Endothelial cell of umbilical vein (primary cell): Measurements from ENCODE around the gene MAML2. TPM values are rescaled to one million over a fixed set of nuclear protein-coding genes. Genes with fewer than 3 reads are reported as not detected.

Experiments used
- BruUV-seq: library from RNA; stranded (reverse); fragments of 400-500 nt; replicated peaks from 2 replicates; lab custom pipeline; 2021; lab: Mats Ljungman, UMichigan
- CTCF ChIA-PET: fragments of 300-600, 350-600 bp; sonication (Branson Sonifier 250); formaldehyde crosslinking; loops from one replicate; lab custom pipeline; 2021; ENCODE audit warnings: antibody characterized with exemption, inconsistent platforms; lab: Charles Lee
- POLR2A ChIA-PET: fragments of 300-600, 350-600 bp; sonication (Branson Sonifier 250); formaldehyde crosslinking; loops from one replicate; lab custom pipeline; 2021; ENCODE audit warnings: antibody characterized with exemption, inconsistent platforms; lab: Charles Lee
- DNase-seq: peaks from one replicate; pipeline ENCODE4 v3.0.0-alpha.2; 2011; ENCODE audit warnings: low read depth, low spot score
- FAIRE-seq: peaks from 2 replicates; lab custom pipeline; 2011; peaks lifted over from hg19 to GRCh38; lab: Jason Lieb, UNC
- H2AFZ ChIP-seq: 2 replicates; pipeline ENCODE4 v1.6.0; 2012; ENCODE audit warnings: low read depth, low read length, control low read depth, inconsistent platforms
- H3K27ac ChIP-seq: 2 replicates; pipeline ENCODE4 v1.5.1; 2011; ENCODE audit warnings: low read depth, mild to moderate bottlenecking, control low read depth, low read length, moderate library complexity; ENCODE audit not compliant: insufficient read depth
- H3K27me3 ChIP-seq, 2 experiments: 2 replicates each; pipeline versions ENCODE4 v1.6.0 to v1.6.1; 2011; ENCODE audit warnings: low read length in 2 of 2, mixed read lengths in 1 of 2; ENCODE audit not compliant: control insufficient read depth in 2 of 2, insufficient read depth in 2 of 2
- H3K36me3 ChIP-seq, 2 experiments: 2 replicates in 1 of 2; 3 replicates in 1 of 2; pipeline ENCODE4 v1.5.1; 2011; ENCODE audit warnings: low read length in 2 of 2, mild to moderate bottlenecking in 1 of 2, moderate library complexity in 1 of 2; ENCODE audit not compliant: control insufficient read depth in 2 of 2, insufficient read depth in 2 of 2; ENCODE audit errors: extremely low read depth in 1 of 2
- H3K4me1 ChIP-seq: 3 replicates; pipeline ENCODE4 v1.5.1; 2011; ENCODE audit warnings: mild to moderate bottlenecking, low read length; ENCODE audit not compliant: control insufficient read depth, insufficient read depth; ENCODE audit errors: extremely low read depth
- H3K4me2 ChIP-seq: 2 replicates; pipeline ENCODE4 v1.6.1; 2011; ENCODE audit warnings: low read length, control low read depth, mixed read lengths; ENCODE audit not compliant: insufficient read depth
- H3K4me3 ChIP-seq, 3 experiments: fragments of 200-600 bp in 1 of 3; sonication (generic), shearing (Covaris generic) in 1 of 3; replicated peaks in 1 of 3; 2 replicates each; pipeline ENCODE4 v1.5.1; 2011 to 2016; ENCODE audit warnings: control low read depth in 3 of 3, low read length in 3 of 3, mild to moderate bottlenecking in 2 of 3, inconsistent platforms in 1 of 3, low read depth in 1 of 3, moderate library complexity in 1 of 3; ENCODE audit not compliant: insufficient read depth in 1 of 3
- H3K79me2 ChIP-seq: 2 replicates; pipeline ENCODE4 v1.6.0; 2012; ENCODE audit warnings: low read length, inconsistent platforms; ENCODE audit not compliant: control insufficient read depth, insufficient read depth
- H3K9ac ChIP-seq: replicated peaks from 2 replicates; pipeline ENCODE3; 2011; ENCODE audit warnings: low read length, control low read depth; ENCODE audit not compliant: insufficient read depth; ENCODE audit errors: extremely low read depth
- H3K9me1 ChIP-seq: replicated peaks from 3 replicates; pipeline ENCODE4 v1.6.0; 2011; ENCODE audit warnings: mild to moderate bottlenecking, low read length; ENCODE audit not compliant: control insufficient read depth, insufficient read depth; ENCODE audit errors: extremely low read depth
- H3K9me3 ChIP-seq: replicated peaks from 2 replicates; pipeline ENCODE4 v1.5.1; 2012; ENCODE audit warnings: low read length, inconsistent platforms; ENCODE audit not compliant: control insufficient read depth, insufficient read depth
- H4K20me1 ChIP-seq: replicated peaks from 2 replicates; pipeline ENCODE3; 2011; ENCODE audit warnings: mild to moderate bottlenecking, low read length; ENCODE audit not compliant: control insufficient read depth, insufficient read depth; ENCODE audit errors: extremely low read depth
- EZH2 ChIP-seq: IDR thresholded peaks from 2 replicates; pipeline ENCODE4 v1.6.1; 2012; ENCODE audit warnings: borderline replicate concordance, low read depth, mild to moderate bottlenecking, moderate library complexity, low read length, inconsistent platforms; ENCODE audit not compliant: severe bottlenecking
- FOS ChIP-seq: IDR thresholded peaks from 2 replicates; pipeline ENCODE4 v1.6.1; 2011; ENCODE audit warnings: mild to moderate bottlenecking, low read length, moderate library complexity, borderline replicate concordance; ENCODE audit not compliant: insufficient read depth
- GATA2 ChIP-seq: IDR thresholded peaks from 2 replicates; pipeline ENCODE4 v1.7.0; 2011; ENCODE audit warnings: low read depth, mild to moderate bottlenecking, moderate library complexity, mixed read lengths, low read length; ENCODE audit not compliant: insufficient read length, insufficient read depth
- JUN ChIP-seq: IDR thresholded peaks from 2 replicates; pipeline ENCODE4 v1.6.1; 2011; ENCODE audit warnings: borderline replicate concordance, low read depth; ENCODE audit not compliant: insufficient read length, insufficient read depth
- MYC ChIP-seq: IDR thresholded peaks from one replicate; pipeline ENCODE4 v1.6.1; 2011; ENCODE audit warnings: mild to moderate bottlenecking, low read depth, low read length
- POLR2A ChIP-seq: IDR thresholded peaks from 2 replicates; pipeline ENCODE4 v1.6.1; 2012; ENCODE audit warnings: low read depth, mild to moderate bottlenecking, control low read depth, low read length
- POLR2AphosphoS5 ChIP-seq: IDR thresholded peaks from 2 replicates; pipeline ENCODE4 v1.6.1; 2012; ENCODE audit warnings: low read depth, mild to moderate bottlenecking, control low read depth, low read length, moderate library complexity; ENCODE audit not compliant: insufficient read depth
- dilution Hi-C: fragments of 300-500 bp; cut with MboI; formaldehyde crosslinking; loops from one replicate; pipeline ENCODE4 v1.15.0; 2019; ENCODE audit warnings: low sequenced_read_pairs; ENCODE audit not compliant: extremely low pct_ligation_motif_present
- intact Hi-C: fragments of 100-400 bp; cut with micrococcal nuclease; formaldehyde crosslinking; loops from one replicate; pipeline ENCODE4 v1.10.0; 2022
- polyA plus RNA-seq, 4 experiments: library from polyadenylated mRNA; depleted of rRNA in 3 of 4; stranded (reverse) in 3 of 4; unstranded in 1 of 4; fragments of >200 nt; gene quantifications; 2 replicates each; pipeline versions ENCODE4 v1.2.1 to v1.2.3, GENCODE V29; 2011 to 2012; ENCODE audit warnings: missing spikeins in 1 of 4
- total RNA-seq: library from RNA; stranded (reverse); gene quantifications from 2 replicates; pipeline ENCODE4 v1.2.3, GENCODE V29; 2021
- TF ChIP-seq, protein P1 (sequence below): IDR thresholded peaks from 2 replicates; pipeline ENCODE4 v1.6.1; 2011; ENCODE audit not compliant: insufficient read depth, insufficient read length
- TF ChIP-seq, protein P2 (sequence below), 2 donors: IDR thresholded peaks; 1 replicate in 1 of 2; 2 replicates in 1 of 2; pipeline ENCODE4 v1.5.1; 2011; ENCODE audit warnings: low read length in 2 of 2, mild to moderate bottlenecking in 2 of 2, moderate library complexity in 2 of 2, control low read depth in 1 of 2, inconsistent platforms in 1 of 2, low read depth in 1 of 2; ENCODE audit not compliant: insufficient read depth in 1 of 2; ENCODE audit errors: extremely low read depth in 1 of 2

The MAML2 gene
- total and polyA plus RNA-seq, 2 donors (not counting 3 experiments of a cell fraction or from before 2014, with no cell fraction given) = 12.4 to 16.8 TPM

DNA sequence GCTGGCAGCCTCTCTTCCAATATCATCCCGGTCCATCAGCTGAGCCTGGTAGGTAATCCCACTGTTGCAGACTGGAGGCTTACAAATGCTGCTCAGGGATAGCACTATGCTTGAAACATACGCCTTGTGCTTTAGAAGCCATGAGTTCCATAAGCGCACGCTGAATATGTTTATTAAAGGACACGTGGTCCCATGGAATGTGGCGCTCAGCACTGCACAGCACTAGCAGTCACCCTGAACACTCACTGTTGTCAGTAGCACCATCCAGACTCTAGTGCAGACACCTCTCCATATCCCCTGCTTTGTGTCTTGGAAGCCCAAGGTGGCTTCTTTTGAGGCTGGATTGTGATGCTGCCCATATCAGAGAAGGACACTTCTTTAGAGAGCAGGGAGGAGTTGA lies 120.9 kb downstream of the MAML2 start:
- H3K27ac ChIP-seq = no peak overlapping the region
- DNase-seq (no peak), FAIRE-seq (no peak)
- TF ChIP-seq JUN (no peak), POLR2A (no peak), GATA2 (no peak), MYC (no peak), FOS (no peak), EZH2 (no peak), POLR2AphosphoS5 (no peak)
- TF ChIP-seq, protein P1, sequence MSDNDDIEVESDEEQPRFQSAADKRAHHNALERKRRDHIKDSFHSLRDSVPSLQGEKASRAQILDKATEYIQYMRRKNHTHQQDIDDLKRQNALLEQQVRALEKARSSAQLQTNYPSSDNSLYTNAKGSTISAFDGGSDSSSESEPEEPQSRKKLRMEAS = no peak
- TF ChIP-seq, protein P2, sequence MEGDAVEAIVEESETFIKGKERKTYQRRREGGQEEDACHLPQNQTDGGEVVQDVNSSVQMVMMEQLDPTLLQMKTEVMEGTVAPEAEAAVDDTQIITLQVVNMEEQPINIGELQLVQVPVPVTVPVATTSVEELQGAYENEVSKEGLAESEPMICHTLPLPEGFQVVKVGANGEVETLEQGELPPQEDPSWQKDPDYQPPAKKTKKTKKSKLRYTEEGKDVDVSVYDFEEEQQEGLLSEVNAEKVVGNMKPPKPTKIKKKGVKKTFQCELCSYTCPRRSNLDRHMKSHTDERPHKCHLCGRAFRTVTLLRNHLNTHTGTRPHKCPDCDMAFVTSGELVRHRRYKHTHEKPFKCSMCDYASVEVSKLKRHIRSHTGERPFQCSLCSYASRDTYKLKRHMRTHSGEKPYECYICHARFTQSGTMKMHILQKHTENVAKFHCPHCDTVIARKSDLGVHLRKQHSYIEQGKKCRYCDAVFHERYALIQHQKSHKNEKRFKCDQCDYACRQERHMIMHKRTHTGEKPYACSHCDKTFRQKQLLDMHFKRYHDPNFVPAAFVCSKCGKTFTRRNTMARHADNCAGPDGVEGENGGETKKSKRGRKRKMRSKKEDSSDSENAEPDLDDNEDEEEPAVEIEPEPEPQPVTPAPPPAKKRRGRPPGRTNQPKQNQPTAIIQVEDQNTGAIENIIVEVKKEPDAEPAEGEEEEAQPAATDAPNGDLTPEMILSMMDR (IDR thresholded peaks at IDR 0.05; ENCODE audit: extremely low read depth in 1 of 2, insufficient read depth in 1 of 2, low read depth in 1 of 2, low read length in 2 of 2) = no peak
- H3K27me3 ChIP-seq = no peaks in the 10 kb centered on the region
- ChIA-PET POLR2A (no interaction called here), CTCF (interaction anchor here (0.6 kb wide), 1 partner anchor 394 kb away, joined by 4 read pairs; no protein-coding TSS in a partner anchor)
- no peak overlapping the region for H3K4me2 ChIP-seq
- H3K4me1 ChIP-seq = peaks cover 21% of the 10 kb centered on the region
- no peak overlapping the region for H3K9ac ChIP-seq
- BruUV-seq = no TSS peak
- H3K4me3 ChIP-seq = no peak overlapping the region
- H3K9me3 ChIP-seq = no peaks in the 10 kb centered on the region
- dilution Hi-C loops (no loop called here), intact Hi-C loops (no loop called here)
- H2AFZ ChIP-seq = no peak overlapping the region
- H3K36me3 ChIP-seq = no peaks in the 10 kb centered on the region
- no peaks in the 10 kb centered on the region for H3K9me1 ChIP-seq
- H4K20me1 ChIP-seq = no peaks in the 10 kb centered on the region
- no peaks in the 10 kb centered on the region for H3K79me2 ChIP-seq
